Measurements from ENCODE around the gene MMP27. TPM values are rescaled to one million over a fixed set of nuclear protein-coding genes. Genes with fewer than 3 reads are reported as not detected.

Gene MMP27
- total RNA-seq, 4 donors from 2014 or later = 0.20 to 1.7 (median 0.26) TPM

GRCh38 chr11:102683277-102683676 is 22.3 kb downstream of the MMP27 start:
- no peak for DNase-seq (ENCODE audit: low spot score in 2 of 2)
- no peak for TF ChIP-seq POLR2A (IDR thresholded peaks at IDR 0.05)
- TF ChIP-seq CTCF (IDR thresholded peaks at IDR 0.05) = no peak
- intact Hi-C loops (cut with DNase I; ENCODE audit: low total_unique reads) = no loop called here
- no peak overlapping the region for H3K4me3 ChIP-seq (ENCODE audit: low read depth, poor library complexity, severe bottlenecking)
- WGBS, 2 donors = 66 to 70% methylated on average over 4 of the region's 4 CpGs

GRCh38 chr11:102680945-102681344 is 24.6 kb downstream of the MMP27 start:
- H3K4me3 ChIP-seq (ENCODE audit: low read depth, poor library complexity, severe bottlenecking) = no peak overlapping the region
- DNase-seq (ENCODE audit: low spot score in 2 of 2) = peak in 1 of 2 donors; percentile 60
- TF ChIP-seq POLR2A (IDR thresholded peaks at IDR 0.05) (no peak), CTCF (IDR thresholded peaks at IDR 0.05) (no peak)
- intact Hi-C loops (cut with DNase I; ENCODE audit: low total_unique reads) = no loop called here
- 17 to 31% methylated on average over 1 of the region's 1 CpG for WGBS, 2 donors

GRCh38 chr11:102678022-102678421 is 27.5 kb downstream of the MMP27 start:
- 51 to 57% methylated on average over 2 of the region's 2 CpGs for WGBS, 2 donors
- intact Hi-C loops (cut with DNase I; ENCODE audit: low total_unique reads) = no loop called here
- no peak overlapping the region for H3K4me3 ChIP-seq (ENCODE audit: low read depth, poor library complexity, severe bottlenecking)
- no peak for DNase-seq (ENCODE audit: low spot score in 2 of 2)
- TF ChIP-seq POLR2A (IDR thresholded peaks at IDR 0.05) (no peak), CTCF (IDR thresholded peaks at IDR 0.05) (no peak)

- intact Hi-C loops (cut with DNase I; ENCODE audit: low total_unique reads) = no loop called here
- DNase-seq (ENCODE audit: low spot score in 2 of 2) = no peak
- H3K4me3 ChIP-seq (ENCODE audit: low read depth, poor library complexity, severe bottlenecking) = no peak overlapping the region
- TF ChIP-seq POLR2A (IDR thresholded peaks at IDR 0.05) (no peak), CTCF (IDR thresholded peaks at IDR 0.05) (no peak)
- WGBS, 2 donors = 72 to 93% methylated on average over 2 of the region's 2 CpGs
Observed at GRCh38 chr11:102676084-102676483, 29.5 kb downstream of the MMP27 start.

GRCh38 chr11:102669664-102670063 is 35.9 kb downstream of the MMP27 start:
- H3K4me3 ChIP-seq (ENCODE audit: low read depth, poor library complexity, severe bottlenecking) = no peak overlapping the region
- intact Hi-C loops (cut with DNase I; ENCODE audit: low total_unique reads) = no loop called here
- TF ChIP-seq POLR2A (IDR thresholded peaks at IDR 0.05) (no peak), CTCF (IDR thresholded peaks at IDR 0.05) (no peak)
- DNase-seq (ENCODE audit: low spot score in 2 of 2) = no peak
- WGBS, 2 donors = 67 to 71% methylated on average over 3 of the region's 3 CpGs

GRCh38 chr11:102666331-102666957 is 39.1 kb downstream of the MMP27 start:
- intact Hi-C loops (cut with DNase I; ENCODE audit: low total_unique reads) = no loop called here
- peak in 1 of 3 donors; percentile 13 for TF ChIP-seq CTCF (IDR thresholded peaks at IDR 0.05)
- no peak for TF ChIP-seq POLR2A (IDR thresholded peaks at IDR 0.05)
- no peak for DNase-seq (ENCODE audit: low spot score in 2 of 2)
- 12 to 16% methylated on average over 4 of the region's 4 CpGs for WGBS, 2 donors
- H3K4me3 ChIP-seq (ENCODE audit: low read depth, poor library complexity, severe bottlenecking) = no peak overlapping the region

All from lower leg skin (tissue), 4 donors.